Left renal pelvis (tissue), 4 donors: Measurements from ENCODE around the gene GPR3. TPM values are rescaled to one million over a fixed set of nuclear protein-coding genes. Genes with fewer than 3 reads are reported as not detected.
"Not testable (repeated sequence)": the region's sequence is repeated elsewhere in the genome, so short reads cannot be mapped to it uniquely, and the experiment has no call there.

Source experiments
- DNase-seq, 4 donors: peaks; one replicate each; pipeline ENCODE4 v3.0.0-alpha.2; 2013; ENCODE audit warnings: low read depth in 4 of 4, low spot score in 3 of 4
- polyA plus RNA-seq, 4 donors: library from polyadenylated mRNA; unstranded; fragments of 120-200 nt; gene quantifications; one replicate each; pipeline ENCODE4 v1.2.1, GENCODE V29; 2013; ENCODE audit not compliant: insufficient read length in 4 of 4

Gene GPR3
- polyA plus RNA-seq, 4 donors = 0.60 to 1.8 (median 0.99) TPM

DNA sequence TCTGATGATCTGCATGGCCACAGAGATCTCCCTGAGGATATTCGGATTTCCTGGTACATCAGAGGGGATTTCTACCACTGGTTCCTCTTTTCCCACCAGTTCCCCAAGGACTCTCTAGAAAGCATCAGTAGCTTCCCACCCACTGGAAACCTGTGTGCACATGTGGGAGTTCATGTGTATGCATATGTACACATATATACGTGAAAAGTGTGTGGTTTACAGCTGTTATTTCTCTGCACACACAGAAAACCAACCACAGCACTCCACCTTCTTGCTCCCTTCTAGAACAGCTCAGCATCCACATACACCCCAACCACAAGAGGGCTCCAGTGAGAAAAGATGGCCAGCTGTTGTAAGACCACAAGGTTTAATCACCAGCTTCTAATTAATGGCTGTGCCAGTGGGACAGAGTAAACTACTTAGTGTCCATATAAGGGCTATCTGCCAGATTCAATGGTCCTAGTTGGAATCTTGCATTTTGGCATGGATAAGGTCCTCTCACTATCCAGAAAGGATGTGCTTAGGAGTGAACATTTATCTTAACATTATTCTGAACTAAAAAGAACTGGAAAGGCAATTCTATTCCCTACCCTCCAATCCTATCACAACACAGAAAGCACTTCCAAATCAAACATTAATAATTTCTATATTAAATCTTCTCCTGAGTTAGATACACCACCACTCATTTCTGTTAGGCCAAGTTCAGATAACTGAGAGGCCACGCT, 24.1 kb downstream of the GPR3 start:
- no peak for DNase-seq

DNA sequence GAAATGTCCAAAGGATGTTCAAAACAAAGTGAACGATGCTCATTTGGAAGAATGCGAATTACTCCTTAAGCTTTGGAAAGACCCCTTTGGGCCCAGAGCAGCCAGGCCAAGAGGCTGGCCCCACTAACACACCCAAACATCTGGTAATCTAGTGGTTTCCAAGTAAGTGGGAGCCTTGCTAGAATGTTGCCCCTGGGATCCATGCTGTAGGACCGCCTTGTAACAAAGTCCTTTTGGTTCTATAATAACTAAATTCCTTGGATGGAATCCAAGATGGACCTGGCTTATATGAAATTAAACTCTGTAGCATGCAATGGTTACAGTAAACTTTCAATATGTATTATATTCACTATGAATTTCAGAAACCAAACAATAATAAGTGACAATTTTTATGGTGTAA, 25.3 kb downstream of the GPR3 start:
- DNase-seq = no peak

DNA sequence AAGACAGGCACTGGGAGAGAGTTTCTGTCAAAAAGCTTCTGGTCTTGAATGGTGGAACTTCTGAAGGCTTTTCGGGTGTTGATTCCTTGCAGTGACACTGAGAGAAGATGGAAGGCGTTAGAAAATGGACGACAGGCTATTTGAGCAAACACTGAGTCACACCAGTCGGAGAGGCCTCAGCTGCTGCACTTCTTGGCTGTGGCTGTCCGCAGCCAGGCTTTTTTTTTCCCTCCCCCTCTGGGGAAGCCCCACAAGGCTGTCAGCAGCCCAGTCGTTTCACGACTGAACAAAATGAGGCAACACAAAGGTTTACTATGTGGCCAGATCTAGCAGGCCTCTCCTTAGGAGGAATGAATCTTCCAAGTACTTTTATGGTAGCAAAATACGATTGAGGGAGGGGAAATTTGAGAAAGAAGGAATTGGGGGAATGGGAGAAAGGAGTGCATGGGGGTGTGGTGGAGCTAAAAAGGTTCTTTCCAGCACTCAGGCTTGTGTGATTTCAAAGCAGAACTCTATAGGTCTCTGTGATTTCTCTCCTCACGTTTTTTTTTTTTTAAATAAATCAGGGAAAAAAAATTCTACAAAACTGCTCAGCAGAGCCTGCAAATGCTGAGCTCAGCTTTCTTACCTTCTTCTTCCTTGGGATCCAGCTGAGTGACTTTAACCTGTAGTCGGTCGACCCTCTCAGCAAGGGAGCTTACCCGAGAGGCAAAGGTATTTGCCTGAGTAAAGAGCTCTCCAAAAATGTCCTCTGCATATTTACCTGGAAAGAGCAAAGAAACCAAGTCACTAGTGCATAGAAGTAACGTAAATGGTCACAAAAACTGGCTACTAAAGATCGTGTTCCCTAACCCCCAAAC, 26.1 kb downstream of the GPR3 start:
- DNase-seq = peak in 1 of 4 donors; percentile 57

DNA sequence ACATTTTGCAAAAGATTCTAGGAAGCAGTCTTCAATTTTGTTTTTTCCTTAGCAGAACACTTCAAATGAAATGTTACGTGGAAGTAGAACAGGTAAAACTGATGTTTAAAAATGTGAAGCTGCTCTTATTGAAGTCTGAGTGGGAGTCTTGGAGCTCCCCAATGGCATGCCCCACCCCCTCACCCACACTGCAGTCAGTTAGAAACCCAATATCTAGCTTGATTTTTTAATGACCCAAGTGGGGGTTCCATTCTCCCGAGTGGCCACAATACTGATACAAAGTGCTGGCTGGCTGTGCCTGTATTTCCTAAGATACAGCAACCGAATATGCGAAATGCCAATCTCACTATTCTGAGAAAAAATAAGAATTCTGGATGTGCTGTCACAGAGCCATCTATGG, 31.3 kb downstream of the GPR3 start:
- no peak for DNase-seq

DNA sequence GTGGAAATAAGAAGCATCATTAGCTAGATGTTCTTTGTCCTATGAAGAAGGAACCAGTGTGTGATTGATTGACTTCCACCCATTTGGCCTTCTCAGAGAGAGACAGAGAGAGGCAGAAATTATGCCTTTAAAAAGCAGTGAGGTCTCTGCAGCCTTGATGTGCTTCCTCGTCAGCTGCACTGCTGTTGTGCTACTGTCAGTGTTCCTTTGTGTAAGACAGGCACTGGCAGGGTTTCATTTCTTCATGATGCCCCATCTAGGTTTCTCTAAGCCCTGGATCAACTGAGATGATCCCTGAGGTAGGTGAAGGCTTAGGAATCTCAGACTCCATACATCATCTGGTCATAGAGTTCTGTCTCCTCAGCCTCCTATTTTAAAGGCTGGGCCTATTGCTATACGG, 34.9 kb downstream of the GPR3 start:
- no peak for DNase-seq

DNA sequence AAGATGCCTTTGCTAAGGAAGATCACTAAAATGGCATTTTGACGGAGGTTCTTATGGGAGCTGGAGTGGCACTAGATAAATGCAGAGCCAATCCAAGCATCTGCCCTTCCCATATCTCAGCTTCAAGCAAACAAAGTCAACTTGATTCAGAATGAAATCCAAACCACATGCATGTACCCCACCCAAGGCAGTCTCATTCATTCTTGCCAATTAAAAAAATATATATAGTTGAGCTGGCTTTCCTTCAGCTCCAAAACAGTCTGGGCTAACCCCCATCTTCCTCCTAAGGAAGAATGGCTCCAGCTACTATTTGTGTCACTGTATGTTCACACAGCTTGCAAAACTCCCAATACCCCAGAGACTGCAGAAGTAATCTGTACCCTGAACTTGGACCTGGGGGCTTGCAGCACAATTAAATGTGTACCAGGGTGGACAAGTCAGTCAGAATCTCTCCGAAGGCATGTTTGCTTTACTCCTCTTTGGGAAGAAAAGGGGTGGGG, 35.4 kb downstream of the GPR3 start:
- no peak for DNase-seq

DNA sequence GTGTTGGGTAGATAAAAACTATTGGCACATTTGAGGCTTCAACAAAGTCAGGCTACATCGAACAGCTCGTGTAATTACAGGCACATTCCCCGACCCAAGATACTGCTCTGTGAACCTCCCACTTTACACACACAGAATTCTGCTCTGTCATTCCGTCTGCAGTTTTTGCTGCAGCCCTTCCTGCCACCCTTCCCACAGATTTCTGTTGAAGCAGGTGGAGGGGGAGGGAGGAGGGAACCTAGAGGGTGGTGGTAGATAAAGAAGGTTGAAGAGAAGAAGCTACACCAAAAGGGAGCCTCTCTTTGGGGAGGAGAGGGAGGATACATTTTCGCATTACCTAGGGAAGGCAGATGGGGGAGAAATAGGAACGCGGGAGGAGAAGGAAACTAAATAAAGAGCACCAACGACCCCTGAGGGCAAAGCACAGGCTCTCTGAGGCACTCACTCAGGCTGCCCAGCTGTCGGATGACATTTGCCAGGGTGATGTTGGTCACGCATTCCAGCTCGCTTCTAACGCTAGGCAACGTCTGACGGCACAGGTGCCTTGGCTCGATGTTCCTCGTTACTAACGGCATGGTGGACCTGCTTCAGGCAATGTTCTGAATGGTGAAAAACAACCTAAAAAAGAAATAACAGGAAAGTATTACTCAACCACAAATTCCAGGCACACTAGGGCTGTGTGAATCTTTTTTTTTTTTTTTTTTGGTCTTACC, 36.0 kb downstream of the GPR3 start:
- DNase-seq = no peak

DNA sequence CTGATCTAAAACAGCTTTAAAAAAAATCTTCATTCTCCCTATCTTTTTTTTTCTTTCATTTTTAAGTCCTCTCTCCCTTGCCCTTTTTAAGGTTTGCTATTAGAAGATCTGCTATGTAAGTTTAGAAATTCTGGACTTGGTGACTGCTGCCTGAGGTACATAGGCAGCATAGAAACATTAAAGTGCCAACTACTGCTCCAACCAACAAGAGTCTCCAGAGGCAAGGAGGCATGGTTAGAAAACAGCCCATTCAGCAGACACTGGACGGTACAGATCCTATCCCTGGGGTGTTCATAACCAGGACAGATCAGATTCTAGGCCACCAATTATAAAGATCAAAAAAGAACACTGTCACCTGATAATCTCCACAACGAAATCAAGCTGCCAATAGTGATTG, 36.6 kb downstream of the GPR3 start:
- DNase-seq = no peak

DNA sequence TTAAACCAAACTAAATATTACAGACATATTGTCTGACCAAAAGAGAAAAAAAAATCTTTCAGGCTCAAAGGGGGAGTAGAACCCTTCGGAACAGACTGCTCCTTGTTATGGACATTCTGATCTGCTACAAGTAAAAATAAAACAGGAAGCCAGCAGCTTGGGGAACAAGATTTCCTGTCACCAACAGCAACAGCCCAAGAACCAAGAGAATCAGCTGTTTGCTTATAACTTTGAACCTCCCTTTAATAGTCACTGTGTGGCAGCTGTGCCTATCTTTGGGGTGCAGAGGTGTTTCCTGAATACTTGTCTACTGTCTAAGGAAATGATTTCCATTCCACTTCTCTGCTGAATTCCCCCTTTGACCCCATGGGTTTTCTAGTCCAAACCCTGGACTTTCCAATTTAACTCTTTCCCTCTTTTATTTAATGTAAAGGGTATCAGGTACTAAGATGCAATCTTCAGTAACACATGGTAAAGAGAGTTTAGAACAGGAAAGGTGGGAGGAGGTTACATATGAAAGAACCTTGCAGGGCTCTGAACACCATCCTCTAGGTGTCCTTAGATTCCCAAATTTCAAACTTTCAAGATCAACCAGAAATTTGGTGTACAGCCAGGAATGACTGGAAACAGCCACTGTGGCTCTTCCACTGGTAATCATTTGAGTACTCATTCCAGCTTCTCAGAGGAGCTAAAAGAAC, 38.6 kb downstream of the GPR3 start:
- DNase-seq = no peak

DNA sequence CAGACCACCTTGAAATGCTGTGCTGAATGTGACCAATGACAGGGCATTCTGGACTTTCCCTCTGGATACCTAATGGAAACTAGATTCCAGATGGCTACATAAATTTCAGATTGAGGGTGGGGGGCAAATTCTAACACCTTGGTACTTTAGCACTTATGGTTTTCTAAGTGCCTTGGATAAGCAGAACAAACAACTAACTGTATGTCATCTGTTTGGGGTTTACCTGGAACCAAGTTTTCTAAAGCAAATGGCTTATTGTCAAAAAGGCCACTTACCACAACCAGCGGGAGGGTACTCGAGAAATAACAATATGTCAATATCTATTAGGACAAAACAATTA, 39.1 kb downstream of the GPR3 start:
- DNase-seq = no peak

DNA sequence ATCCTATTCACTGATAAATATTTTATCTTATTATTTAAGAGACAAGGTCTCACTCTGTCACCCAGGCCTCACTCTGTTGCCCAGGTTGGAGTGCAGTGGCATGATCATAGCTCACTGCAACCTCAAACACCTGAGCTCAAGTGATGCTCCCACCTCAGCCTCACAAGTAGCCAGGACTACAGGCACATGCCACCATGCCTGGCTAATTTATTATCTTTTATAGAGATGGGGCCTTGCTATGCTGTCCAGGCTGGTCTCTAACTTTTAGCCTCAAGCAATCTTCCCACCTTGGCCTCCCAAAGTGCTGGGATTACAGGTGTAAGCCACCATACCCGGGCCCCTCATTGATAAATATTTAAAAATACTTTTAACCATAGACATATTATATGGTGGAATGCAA, 40.3 kb downstream of the GPR3 start:
- not testable (repeated sequence) for DNase-seq

DNA sequence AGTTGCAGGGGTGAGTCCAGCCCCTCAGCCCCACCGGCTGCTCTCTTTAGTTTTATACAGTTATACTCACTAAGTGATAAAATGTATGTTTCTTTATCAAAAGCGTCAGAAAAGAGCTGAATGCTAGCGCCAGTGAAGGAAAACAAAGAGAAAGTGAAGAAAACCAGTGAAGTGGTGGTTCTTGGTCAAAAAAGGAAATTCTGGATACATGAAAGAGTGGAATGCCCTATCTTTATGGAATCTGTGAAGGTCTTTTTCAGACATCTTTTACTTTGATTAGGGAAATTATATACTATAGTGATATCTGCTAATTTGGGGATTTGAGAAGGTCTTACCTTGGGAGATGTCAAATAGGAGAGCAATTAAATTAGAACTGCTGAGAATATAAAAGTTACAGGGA, 41.3 kb downstream of the GPR3 start:
- DNase-seq = no peak

DNA sequence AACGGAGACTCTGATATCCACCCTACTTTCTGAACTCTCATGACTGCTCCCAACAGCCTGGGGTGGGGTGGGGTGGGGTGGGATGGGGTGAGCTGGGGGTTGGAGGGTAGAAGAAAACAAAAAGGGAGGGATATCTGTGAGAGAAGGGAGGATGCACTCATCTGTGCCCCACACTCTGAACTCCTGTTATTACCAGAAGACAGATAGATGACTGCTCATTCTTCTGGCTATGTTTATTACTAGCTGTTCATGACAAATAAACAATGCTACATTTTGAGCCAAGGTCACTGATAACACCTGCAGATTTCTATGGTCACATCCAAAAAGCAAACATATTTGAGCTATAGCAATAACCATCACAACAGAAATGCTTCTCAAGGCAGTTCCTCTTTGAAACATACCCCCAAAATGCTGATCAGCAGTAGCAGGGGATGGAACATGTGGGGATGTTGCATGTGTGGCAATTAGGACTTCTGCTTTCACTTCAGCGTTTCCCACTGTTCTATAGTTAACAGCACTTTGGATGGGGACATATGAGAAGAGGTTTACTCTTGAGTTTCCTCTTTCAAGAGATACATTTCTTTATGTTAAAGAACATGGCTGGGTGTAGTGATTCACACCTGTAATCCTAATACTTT, 43.3 kb downstream of the GPR3 start:
- no peak for DNase-seq

DNA sequence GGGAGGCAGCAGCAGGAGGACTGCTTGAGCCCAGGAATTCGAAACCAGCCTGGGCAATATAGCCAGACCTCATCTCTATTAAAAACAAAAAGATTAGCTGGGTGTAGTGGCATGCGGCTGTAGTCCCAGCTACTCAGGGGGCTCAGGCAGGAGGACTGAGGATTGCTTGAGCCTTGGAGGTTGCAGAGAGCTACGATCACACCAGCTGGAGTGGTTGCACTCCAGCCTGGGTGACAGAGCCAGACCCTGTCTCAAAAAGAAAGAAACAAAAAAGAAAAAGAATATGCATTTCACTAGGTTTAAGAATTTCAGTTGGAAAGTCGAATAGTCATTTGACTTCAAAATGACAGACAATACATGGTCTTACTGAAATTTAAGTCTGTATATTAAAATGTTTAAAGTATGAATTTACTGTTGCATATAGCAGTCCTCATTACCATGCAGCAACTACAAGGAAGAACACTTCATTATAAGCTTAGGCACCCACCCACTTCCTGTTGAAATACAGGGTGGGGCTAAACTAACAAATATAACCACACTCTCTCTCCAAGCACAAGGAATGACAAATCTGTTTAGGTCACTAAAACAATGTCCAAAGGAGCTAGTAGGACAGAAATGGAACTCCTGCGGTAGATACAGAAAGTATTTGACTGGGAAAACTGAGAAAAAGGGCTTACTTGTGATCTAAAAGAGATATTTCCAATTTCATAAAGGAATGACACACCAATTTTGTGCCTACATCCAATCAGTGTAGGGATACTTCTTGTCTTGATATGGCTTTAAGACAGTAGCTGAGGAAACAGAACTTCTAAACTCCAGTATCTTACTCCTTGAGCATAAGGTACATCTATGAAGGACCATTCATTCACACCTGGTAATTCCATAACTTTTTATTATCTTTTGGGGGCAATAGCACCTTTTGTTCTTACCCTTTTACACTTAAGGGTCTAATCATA, 44.1 kb downstream of the GPR3 start:
- DNase-seq = no peak

DNA sequence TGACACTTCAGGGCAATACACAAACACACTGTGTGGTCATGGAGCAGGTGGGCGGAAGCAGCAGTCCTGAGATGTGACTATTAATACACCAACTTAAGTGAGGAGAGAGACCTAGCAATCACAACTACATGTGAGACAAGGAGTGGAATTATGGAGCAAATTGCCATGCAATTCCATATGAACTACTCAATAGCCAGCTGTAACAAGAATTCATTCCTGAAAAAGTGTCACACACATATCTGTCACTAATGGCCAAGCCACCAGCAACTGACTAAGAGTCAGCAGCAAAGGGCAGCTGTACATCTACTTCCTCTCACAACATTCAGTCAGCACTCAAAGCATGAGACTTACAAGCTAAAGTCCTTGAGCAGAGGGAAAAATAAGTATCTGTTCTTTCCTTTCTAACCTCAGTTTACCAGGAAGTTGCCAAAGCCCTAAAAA, 46.2 kb downstream of the GPR3 start:
- DNase-seq = no peak

DNA sequence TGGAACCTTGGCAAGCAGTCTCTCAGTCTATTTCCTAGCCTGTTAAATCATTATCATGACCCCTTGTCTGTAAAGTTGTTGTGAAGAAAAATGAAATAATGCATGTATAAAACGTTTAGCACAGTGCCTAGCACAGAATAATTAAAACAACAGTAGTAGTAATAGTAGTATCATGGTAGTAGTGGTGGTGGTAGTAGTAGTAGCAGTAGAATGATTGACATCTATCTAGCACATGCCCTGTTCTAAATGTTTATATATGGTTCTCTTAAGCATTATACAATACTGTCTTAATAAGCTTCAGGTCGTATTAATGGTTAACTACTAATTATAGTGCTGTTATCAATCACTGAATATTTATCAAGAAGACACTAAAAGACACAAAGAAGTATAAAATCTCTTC, 46.7 kb downstream of the GPR3 start:
- no peak for DNase-seq

DNA sequence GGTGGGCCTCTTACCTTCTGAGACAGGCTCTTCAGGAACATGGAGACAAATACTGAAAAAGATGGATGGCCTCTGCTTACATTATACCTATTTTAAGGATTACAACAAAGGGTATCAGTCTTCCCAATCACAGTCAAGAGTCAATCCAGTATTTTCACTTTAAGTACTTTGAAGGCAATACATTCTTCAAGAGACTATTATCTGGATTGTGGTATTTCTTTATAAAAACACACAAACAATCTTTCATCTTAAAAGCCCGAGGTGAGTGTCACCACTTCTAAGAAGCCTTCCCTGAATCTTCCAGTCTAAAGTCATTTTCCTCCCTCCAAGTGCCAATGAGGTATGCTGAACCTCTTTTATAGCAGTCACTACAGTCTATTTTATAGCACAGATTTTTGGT, 52.2 kb downstream of the GPR3 start:
- no peak for DNase-seq
